Esophagus muscularis mucosa (tissue), 4 donors: ENCODE results near the gene PDE8B. TPM values are rescaled to one million over a fixed set of nuclear protein-coding genes. Genes with fewer than 3 reads are reported as not detected.

Source experiments
- DNase-seq: peaks from one replicate; pipeline ENCODE4 v3.0.0-alpha.2; 2017; ENCODE audit errors: extremely low spot score
- H3K27ac ChIP-seq, 4 donors: fragments of 200-600 bp; sonication (generic); replicated peaks in 1 of 4; 1 replicate in 3 of 4; 2 replicates in 1 of 4; pipeline ENCODE4 v1.5.1; 2016 to 2019; ENCODE audit warnings: mild to moderate bottlenecking in 1 of 4
- H3K27me3 ChIP-seq, 4 donors: fragments of 200-600 bp; sonication (generic); one replicate each; pipeline versions ENCODE4 v1.5.1 to v1.6.0; 2016 to 2019
- H3K36me3 ChIP-seq, 4 donors: fragments of 200-600 bp; sonication (generic); one replicate each; pipeline ENCODE4 v1.5.1; 2016 to 2019
- H3K4me1 ChIP-seq, 4 donors: fragments of 200-600 bp; sonication (generic); one replicate each; pipeline ENCODE4 v1.5.1; 2016 to 2019
- H3K4me3 ChIP-seq, 4 donors: fragments of 200-600 bp; sonication (generic); 1 replicate in 2 of 4; 2 replicates in 2 of 4; pipeline ENCODE4 v1.5.1; 2016 to 2019; ENCODE audit warnings: mild to moderate bottlenecking in 4 of 4, moderate library complexity in 1 of 4
- H3K9me3 ChIP-seq, 4 donors: fragments of 200-600 bp; sonication (generic); 1 replicate in 3 of 4; 2 replicates in 1 of 4; pipeline ENCODE4 v1.5.1; 2016 to 2019
- CTCF ChIP-seq, 3 experiments: fragments of 200-600 bp in 2 of 3; fragments of 450-650 bp in 1 of 3; sonication (generic) in 2 of 3; IDR thresholded peaks; one replicate each; pipeline ENCODE4 v1.5.1; 2017 to 2019; ENCODE audit warnings: antibody characterized with exemption in 3 of 3, mild to moderate bottlenecking in 2 of 3, moderate library complexity in 1 of 3
- EP300 ChIP-seq: sonication (generic); formaldehyde crosslinking; IDR thresholded peaks from one replicate; pipeline ENCODE4 v1.6.1; 2017; ENCODE audit warnings: antibody characterized with exemption
- POLR2A ChIP-seq: fragments of 450-650 bp; IDR thresholded peaks from one replicate; pipeline ENCODE4 v1.6.1; 2017; ENCODE audit warnings: antibody characterized with exemption, moderate library complexity, mild to moderate bottlenecking, low read depth
- POLR2AphosphoS5 ChIP-seq, 2 donors: sonication (generic); formaldehyde crosslinking; IDR thresholded peaks; one replicate each; pipeline ENCODE4 v1.6.1; 2017; ENCODE audit warnings: antibody characterized with exemption in 2 of 2
- WGBS: methylation state at CpG from one replicate; pipeline ENCODE4 v1.1.5; 2018; 5-methylcytosine and 5-hydroxymethylcytosine counted together
- intact Hi-C: fragments of 100-400 bp; cut with DNase I; formaldehyde crosslinking; loops from one replicate; pipeline ENCODE4 v1.15.1; 2023
- total RNA-seq, 4 donors: library from RNA; depleted of rRNA; stranded (reverse); fragments of >200 nt; gene quantifications; one replicate each; pipeline versions ENCODE4 v1.1.0 to v1.2.1, GENCODE V29; 2016

The PDE8B gene
- total RNA-seq, 4 donors from 2014 or later = 0.83 to 7.1 (median 1.5) TPM

GRCh38 chr5:77444356-77444755 lies 233.9 kb downstream of the PDE8B start:
- no peak for TF ChIP-seq POLR2A
- H3K4me3 ChIP-seq = no peak overlapping the region
- DNase-seq = no peak
- H3K4me1 ChIP-seq = no peaks in the 10 kb centered on the region
- intact Hi-C loops = no loop called here
- H3K36me3 ChIP-seq = peaks cover 14 to 59% (median 31%) of the 10 kb centered on the region in 4 donors
- H3K9me3 ChIP-seq = no peaks in the 10 kb centered on the region
- WGBS = 83% methylated on average over 1 of the region's 1 CpG
- no peaks in the 10 kb centered on the region for H3K27me3 ChIP-seq
- no peak overlapping the region for H3K27ac ChIP-seq

GRCh38 chr5:77448831-77449230 lies 238.4 kb downstream of the PDE8B start:
- no peak overlapping the region for H3K27ac ChIP-seq
- intact Hi-C loops = no loop called here
- DNase-seq = no peak
- H3K4me1 ChIP-seq = no peaks in the 10 kb centered on the region
- no peaks in the 10 kb centered on the region for H3K27me3 ChIP-seq
- H3K36me3 ChIP-seq = peaks cover 17 to 43% (median 30%) of the 10 kb centered on the region in 4 donors
- WGBS = 80% methylated on average over 1 of the region's 1 CpG
- H3K4me3 ChIP-seq = no peak overlapping the region
- no peak for TF ChIP-seq CTCF (IDR thresholded peaks at IDR 0.05)
- no peak for TF ChIP-seq POLR2AphosphoS5 (IDR thresholded peaks at IDR 0.05)
- no peak for TF ChIP-seq POLR2A
- TF ChIP-seq EP300 = no peak
- H3K9me3 ChIP-seq = no peaks in the 10 kb centered on the region

DNA sequence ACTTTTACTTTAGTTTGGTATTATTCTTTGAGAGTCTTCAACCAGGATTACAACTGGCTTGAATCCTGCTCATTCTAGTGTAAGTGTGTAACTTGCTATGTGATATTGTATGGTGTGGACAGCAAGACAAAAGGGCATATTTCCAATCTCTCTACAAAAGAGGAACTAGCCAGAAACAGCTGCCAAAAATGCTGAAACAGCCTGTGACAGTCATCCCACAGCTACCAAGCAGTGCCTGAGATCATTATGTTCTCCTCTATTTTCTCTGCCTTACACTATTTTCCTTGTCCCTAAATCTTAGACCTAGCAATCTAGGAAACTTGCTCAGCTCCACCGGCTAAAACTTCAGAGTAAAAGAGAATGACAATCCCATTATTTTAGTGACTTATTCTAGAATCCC lies 238.8 kb downstream of the PDE8B start:
- Histone ChIP-seq H3K4me1 (no peaks in the 10 kb centered on the region), H3K9me3 (no peaks in the 10 kb centered on the region), H3K27ac (no peak overlapping the region), H3K36me3 (peaks cover 17 to 43% (median 32%) of the 10 kb centered on the region in 4 donors), H3K4me3 (no peak overlapping the region), H3K27me3 (no peaks in the 10 kb centered on the region)
- 77% methylated on average over 1 of the region's 1 CpG for WGBS
- intact Hi-C loops = no loop called here
- DNase-seq = no peak
- TF ChIP-seq EP300 (no peak), POLR2AphosphoS5 (IDR thresholded peaks at IDR 0.05) (no peak), CTCF (IDR thresholded peaks at IDR 0.05) (no peak), POLR2A (no peak)

- H3K4me1 ChIP-seq = no peaks in the 10 kb centered on the region
- H3K9me3 ChIP-seq = no peaks in the 10 kb centered on the region
- no peak for DNase-seq
- H3K27me3 ChIP-seq = no peaks in the 10 kb centered on the region
- no peak for TF ChIP-seq POLR2AphosphoS5 (IDR thresholded peaks at IDR 0.05)
- TF ChIP-seq EP300 = no peak
- peaks cover 17 to 40% (median 32%) of the 10 kb centered on the region in 4 donors for H3K36me3 ChIP-seq
- WGBS = 40% methylated on average over 2 of the region's 2 CpGs
- intact Hi-C loops = no loop called here
- H3K27ac ChIP-seq = no peak overlapping the region
- H3K4me3 ChIP-seq = no peak overlapping the region
Measured at GRCh38 chr5:77449981-77450380, 239.5 kb downstream of the PDE8B start.

DNA sequence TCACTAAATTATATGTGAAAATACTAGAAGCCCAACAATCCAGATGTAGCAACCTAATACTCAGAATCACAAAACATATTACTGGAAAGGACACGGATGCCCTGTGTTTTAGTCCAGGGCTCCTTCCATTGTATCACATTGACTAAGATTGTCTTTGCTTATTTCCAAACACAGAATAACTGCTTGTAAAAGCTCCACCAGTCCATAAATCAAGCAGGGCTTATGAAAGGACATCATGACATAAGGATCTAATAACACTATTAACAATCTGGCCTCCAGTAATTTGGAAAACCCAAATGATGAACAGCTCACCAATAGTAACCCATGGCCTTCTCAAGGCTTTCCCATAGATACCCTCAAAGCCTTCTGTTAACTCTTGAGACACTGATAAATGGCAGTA lies 241.9 kb downstream of the PDE8B start:
- Histone ChIP-seq H3K27me3 (no peaks in the 10 kb centered on the region), H3K9me3 (no peaks in the 10 kb centered on the region), H3K27ac (no peak overlapping the region), H3K36me3 (peaks cover 17 to 32% (median 28%) of the 10 kb centered on the region in 4 donors), H3K4me1 (no peaks in the 10 kb centered on the region), H3K4me3 (no peak overlapping the region)
- intact Hi-C loops = no loop called here
- no peak for DNase-seq
- TF ChIP-seq POLR2A (no peak), POLR2AphosphoS5 (IDR thresholded peaks at IDR 0.05) (no peak), CTCF (IDR thresholded peaks at IDR 0.05) (no peak), EP300 (no peak)
- WGBS = 89% methylated on average over 1 of the region's 1 CpG

DNA sequence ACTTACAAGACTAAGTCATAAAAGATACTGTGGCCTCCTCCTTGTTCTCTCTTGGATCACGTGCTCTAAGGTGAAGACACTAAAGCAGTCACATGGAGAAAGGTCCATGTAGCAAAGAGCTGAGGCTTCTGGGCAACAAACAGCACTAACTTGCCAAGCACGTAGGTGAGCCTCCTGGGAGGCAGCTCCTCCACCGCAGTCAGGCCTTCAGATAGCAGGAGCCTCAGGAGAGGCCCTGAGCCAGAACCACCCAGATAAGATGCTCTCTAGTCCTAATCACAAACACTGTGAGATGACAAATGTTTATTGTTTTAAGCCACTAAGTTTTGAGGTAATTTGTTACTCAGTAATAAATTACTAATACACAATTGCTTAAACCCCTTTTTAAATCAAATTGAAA lies 243.6 kb downstream of the PDE8B start:
- Histone ChIP-seq H3K36me3 (peaks cover 5 to 14% (median 12%) of the 10 kb centered on the region in 4 donors), H3K4me1 (no peaks in the 10 kb centered on the region), H3K9me3 (no peaks in the 10 kb centered on the region), H3K4me3 (no peak overlapping the region), H3K27me3 (no peaks in the 10 kb centered on the region), H3K27ac (no peak overlapping the region)
- DNase-seq = no peak
- TF ChIP-seq POLR2A (no peak), POLR2AphosphoS5 (IDR thresholded peaks at IDR 0.05) (no peak), CTCF (IDR thresholded peaks at IDR 0.05) (no peak), EP300 (no peak)
- intact Hi-C loops = no loop called here
- 88% methylated on average over 3 of the region's 3 CpGs for WGBS
